Eye (tissue), 1 donor: ENCODE measurements around the gene MPZL1.
"Not testable (repeated sequence)": the region's sequence is repeated elsewhere in the genome, so short reads cannot be mapped to it uniquely, and the experiment has no call there.

Experiments
- DNase-seq: peaks from one replicate; pipeline ENCODE4 v3.0.0-alpha.2; 2015

MPZL1 gene

DNA sequence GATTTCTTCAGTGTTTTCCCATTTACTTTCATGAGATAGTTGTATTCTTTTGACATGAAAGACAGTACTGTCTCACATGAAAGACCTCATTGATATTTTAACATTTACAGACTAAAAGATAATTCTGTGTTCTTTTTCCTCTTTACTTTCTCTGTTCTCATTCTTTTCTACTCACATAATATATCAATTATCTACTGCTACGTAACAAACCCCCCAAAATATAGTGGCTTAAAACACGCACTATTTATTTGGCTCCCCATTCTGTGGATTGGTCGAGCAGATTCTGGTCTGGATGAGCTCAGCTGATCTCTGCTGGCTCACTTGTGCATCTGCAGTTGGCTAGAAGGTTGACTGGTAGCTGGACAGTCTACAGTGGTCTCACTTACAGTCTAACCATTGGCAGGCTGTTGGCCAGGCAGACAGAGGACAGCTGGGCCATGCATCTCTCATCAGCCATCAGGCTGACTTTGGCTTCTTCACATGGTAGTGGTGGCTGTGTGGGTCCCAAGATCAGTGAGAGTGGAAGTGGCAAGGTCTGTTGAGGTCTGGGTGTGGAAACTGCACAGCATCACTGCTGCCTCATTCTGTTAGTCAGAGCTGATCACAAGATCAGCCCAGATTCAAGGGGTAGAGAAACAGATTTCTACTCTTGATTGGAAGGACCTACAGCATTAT is 63.2 kb downstream of the MPZL1 start:
- DNase-seq = no peak

GRCh38 chr1:167786502-167786901 is 64.7 kb downstream of the MPZL1 start:
- DNase-seq = no peak

DNA sequence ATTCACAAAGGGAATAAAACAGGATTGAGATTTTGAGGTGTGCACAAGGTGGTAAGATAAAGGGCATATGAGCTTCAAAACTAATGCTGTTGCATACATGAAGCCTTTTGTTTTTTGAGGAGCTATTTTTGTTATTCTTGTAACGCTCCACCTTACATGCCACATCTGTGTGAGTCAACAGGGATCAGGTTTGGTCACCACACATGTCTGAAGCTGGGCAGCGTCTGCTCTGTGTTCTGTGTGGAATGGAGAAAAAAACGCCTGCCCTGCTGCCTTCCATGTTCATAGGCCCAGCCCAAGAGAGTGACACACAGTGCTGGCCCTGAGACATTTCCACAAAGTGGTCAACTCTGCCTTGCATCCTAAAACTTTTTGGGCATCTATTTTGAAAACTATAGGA is 67.7 kb downstream of the MPZL1 start:
- DNase-seq = no peak

DNA sequence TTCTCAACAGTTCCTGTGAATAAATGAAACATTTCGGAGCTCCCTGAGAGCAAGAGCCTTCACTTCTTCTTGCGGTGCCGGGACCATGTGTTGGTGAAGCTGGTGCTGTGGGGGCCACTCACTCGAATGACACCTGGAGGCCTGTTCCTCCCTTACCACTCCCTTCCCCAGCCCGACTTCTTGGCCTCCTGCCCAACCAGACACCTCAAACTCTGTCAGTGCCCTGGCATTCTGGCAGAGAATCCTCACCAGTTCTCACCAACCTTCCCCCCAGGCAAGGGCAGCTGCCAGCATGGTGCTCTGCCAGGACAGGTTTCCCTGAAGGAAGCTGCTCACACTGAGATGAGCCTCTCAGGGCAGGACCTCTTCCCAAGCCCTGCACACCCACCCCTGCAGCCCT is 68.3 kb downstream of the MPZL1 start:
- DNase-seq = no peak

GRCh38 chr1:167791281-167792187 is 69.8 kb downstream of the MPZL1 start:
- DNase-seq = peak; percentile 62

- no peak for DNase-seq
These were observed 70.4 kb downstream of the MPZL1 start for GRCh38 chr1:167792188-167792565.

DNA sequence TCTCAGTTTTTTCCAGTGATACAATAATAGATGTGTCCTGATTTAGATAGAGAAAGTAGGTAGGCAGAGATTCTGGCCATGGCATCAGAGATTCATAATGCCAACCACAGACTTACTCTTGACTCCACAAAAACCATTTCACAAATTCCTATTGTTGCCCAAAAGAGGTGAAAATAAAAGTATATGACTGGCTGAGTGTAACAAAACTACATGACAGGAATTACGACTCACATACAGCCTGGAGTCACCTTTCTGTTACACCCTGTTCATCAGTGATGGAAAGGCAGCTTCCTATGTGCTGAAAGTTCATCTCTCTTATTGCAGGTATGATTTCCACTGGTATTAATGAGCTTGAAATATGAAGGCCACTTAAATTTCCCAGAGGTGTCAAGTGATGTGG is 72.3 kb downstream of the MPZL1 start:
- no peak for DNase-seq

DNA sequence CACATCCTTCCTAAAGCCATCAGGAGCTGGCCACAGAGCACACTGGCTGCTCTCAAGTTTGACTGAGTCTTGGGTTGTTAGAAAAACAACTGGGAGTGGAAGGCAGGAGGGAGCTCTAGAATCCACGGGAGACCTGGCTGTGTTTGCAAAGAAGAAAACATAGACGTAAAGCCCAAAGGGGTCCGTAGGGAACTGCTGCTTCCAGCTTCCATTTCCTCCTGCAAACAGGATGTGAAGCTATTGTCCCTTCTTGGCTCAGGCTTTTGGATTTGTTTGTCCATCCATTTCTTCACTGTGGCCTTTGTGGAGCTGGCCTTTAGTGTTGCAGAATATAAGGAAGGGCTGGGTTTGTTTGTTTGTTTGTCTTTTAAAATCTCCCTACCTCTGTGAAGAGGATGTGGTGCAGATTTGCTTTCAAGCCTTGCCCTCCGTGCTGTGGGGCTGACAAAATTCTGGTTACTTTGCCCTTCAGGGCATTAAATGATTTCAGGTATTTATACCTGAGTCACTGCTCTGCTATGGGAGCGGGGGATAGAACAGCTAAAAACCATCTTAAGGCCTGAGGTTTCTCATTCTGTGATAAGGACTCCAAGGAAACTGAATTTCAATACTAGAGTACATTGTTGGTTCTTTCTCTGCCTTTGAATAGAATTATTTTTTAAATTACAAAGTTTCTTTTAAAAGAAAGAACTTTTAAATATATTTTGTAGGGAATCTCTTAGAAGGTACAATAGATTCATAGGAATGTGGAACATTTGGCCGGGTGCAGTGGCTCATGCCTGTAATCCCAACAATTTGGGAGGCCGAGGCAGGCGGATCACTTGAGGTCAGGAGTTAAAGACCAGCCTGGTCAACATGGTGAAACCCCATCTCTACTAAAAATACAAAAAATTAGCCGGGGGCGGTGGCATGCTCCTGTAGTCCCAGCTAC is 74.3 kb downstream of the MPZL1 start:
- DNase-seq = no peak

- DNase-seq = peak; percentile 52
These were observed 75.2 kb downstream of the MPZL1 start for GRCh38 chr1:167797015-167797414.

DNA sequence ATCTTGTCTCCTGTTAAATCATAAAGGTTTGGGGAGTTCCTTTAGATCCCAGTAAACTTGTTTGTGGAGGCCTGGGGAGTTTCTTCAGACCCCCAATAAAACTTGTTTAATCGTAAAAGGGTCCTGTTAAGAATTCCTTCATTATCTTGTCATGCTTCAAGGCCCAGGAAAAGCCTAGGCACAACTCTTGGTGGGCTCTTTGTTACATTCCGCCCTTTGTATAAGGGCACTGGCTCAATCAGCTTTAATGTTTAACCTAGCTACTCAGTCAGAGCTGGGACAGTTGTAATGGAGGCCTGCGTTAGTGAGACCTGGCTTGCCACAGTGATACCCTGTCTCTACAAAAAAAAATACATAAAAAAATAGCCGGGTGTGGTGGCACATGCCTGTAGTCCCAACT is 77.2 kb downstream of the MPZL1 start:
- DNase-seq = no peak

GRCh38 chr1:167799747-167800146 is 78.0 kb downstream of the MPZL1 start:
- DNase-seq = no peak

GRCh38 chr1:167800251-167800650 is 78.5 kb downstream of the MPZL1 start:
- no peak for DNase-seq

DNA sequence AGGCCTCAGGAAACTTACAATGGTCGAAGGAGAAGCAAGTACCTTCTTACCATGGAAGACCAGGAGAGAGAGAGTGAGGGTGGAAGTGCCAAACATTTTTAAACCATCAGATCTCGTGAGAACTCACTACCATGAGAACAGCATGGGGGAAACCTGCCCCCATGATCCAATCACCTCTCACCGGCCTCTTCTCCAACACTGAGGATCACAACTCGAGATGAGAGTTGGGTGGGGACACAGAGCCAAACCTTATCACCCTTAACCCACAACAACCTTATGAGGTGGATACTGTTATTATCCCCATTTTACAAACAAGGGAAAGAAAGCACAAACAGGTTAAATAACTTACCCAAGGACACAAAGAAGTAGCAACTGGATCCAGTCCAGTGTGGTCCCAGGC is 80.5 kb downstream of the MPZL1 start:
- DNase-seq = no peak

- DNase-seq = peak; percentile 84
These were observed 81.8 kb downstream of the MPZL1 start for GRCh38 chr1:167803358-167804207.

GRCh38 chr1:167805041-167805556 is 83.3 kb downstream of the MPZL1 start:
- DNase-seq = no peak

- DNase-seq = not testable (repeated sequence)
These were observed 84.5 kb downstream of the MPZL1 start for GRCh38 chr1:167806235-167806634.

DNA sequence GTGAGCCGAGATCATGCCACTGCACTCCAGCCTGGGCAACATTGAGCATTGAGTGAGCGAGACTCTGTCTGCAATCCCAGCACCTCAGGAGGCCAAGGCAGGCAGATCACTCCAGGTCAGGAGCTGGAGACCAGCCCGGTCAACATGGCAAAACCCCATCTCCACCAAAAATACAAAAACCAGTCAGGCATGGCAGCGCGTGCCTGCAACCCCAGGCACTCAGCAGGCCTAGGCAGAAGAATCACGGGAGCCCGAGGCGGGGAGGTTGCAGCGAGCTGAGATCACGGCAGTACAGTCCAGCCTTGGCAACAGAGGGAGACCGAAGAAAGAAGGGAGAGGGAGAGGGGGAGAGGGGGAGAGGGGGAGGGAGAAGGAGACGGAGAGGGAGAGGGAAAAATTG is 84.9 kb downstream of the MPZL1 start:
- DNase-seq = not testable (repeated sequence)

- DNase-seq = no peak
These were observed 86.3 kb downstream of the MPZL1 start for GRCh38 chr1:167808104-167808503.

DNA sequence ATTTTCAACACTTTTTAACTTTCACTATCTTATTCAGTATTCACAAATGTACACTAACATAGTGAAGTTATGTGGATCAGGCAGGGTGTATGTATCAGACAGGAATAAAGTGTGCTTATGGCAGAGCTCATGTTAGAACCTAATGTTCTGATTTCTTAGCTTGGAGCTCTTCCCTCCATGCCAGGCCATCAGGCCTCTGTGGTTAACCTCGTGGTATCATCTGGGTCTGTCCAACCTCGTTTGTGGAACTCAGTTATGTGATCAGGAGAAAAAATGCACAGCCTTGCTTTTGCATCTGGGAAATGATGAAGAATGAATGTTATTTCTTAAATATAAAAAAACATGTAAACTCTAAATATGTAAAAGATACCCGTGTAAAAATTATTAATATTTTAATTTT is 86.9 kb downstream of the MPZL1 start:
- DNase-seq = no peak

DNA sequence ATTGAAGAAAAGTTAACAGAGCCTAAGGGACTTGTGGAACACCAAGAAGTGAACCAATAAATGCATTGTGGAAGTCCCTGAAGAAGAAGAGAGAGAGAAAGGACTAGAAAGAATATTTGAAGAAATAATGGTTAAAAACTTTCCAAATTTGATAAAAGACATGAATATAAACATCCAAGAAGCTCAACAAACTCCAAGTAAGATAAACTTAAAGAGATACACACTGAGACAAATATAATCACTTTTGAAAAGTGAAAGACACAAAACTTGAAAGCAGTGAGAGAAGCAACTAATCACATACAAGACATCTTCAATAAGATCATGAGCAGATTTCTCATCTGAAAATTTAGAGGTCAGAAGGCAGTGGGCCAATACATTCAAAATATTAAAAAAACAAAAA is 91.2 kb downstream of the MPZL1 start:
- DNase-seq = no peak

GRCh38 chr1:167815650-167816049 is 93.9 kb downstream of the MPZL1 start:
- DNase-seq = no peak
